GM04504 (cell line): ENCODE measurements around the gene MRFAP1.

Experiments used
- DNase-seq: peaks from one replicate; pipeline ENCODE4 v3.0.0-alpha.2; 2012; ENCODE audit warnings: low read depth

The MRFAP1 gene

GRCh38 chr4:6640292-6641163 lies at the start of gene MRFAP1:
Gene MRFAP1 (plus strand): TSS chr4:6640685. CDS start chr4:6640863, 178 bp downstream.
- peak; percentile 86 for DNase-seq

GRCh38 chr4:6591313-6591712 lies 49.2 kb upstream of the MRFAP1 start:
- no peak for DNase-seq

- no peak for DNase-seq
These were observed 48.7 kb upstream of the MRFAP1 start for GRCh38 chr4:6591781-6592180.

GRCh38 chr4:6592804-6593563 lies 47.5 kb upstream of the MRFAP1 start:
- DNase-seq, result no peak

GRCh38 chr4:6594341-6594740 lies 46.1 kb upstream of the MRFAP1 start:
- DNase-seq, result no peak

- no peak for DNase-seq
These were observed 45.6 kb upstream of the MRFAP1 start for GRCh38 chr4:6594826-6595355.

GRCh38 chr4:6595897-6596537 lies 44.5 kb upstream of the MRFAP1 start:
- DNase-seq, result no peak

- DNase-seq, result no peak
These were observed 43.5 kb upstream of the MRFAP1 start for GRCh38 chr4:6596948-6597347.

GRCh38 chr4:6598127-6598526 lies 42.4 kb upstream of the MRFAP1 start:
- no peak for DNase-seq

GRCh38 chr4:6598641-6599040 lies 41.8 kb upstream of the MRFAP1 start:
- DNase-seq, result no peak

GRCh38 chr4:6601661-6602250 lies 38.7 kb upstream of the MRFAP1 start:
- no peak for DNase-seq

- no peak for DNase-seq
These were observed 38.2 kb upstream of the MRFAP1 start for GRCh38 chr4:6602289-6602688.

- no peak for DNase-seq
These were observed 37.4 kb upstream of the MRFAP1 start for GRCh38 chr4:6603128-6603527.

- no peak for DNase-seq
These were observed 35.4 kb upstream of the MRFAP1 start for GRCh38 chr4:6605114-6605513.

- no peak for DNase-seq
These were observed 34.9 kb upstream of the MRFAP1 start for GRCh38 chr4:6605605-6606004.

- no peak for DNase-seq
These were observed 33.8 kb upstream of the MRFAP1 start for GRCh38 chr4:6606465-6607235.

- DNase-seq, result no peak
These were observed 33.0 kb upstream of the MRFAP1 start for GRCh38 chr4:6607368-6608055.

GRCh38 chr4:6608758-6609414 lies 31.6 kb upstream of the MRFAP1 start:
- DNase-seq, result no peak

- DNase-seq, result no peak
These were observed 30.9 kb upstream of the MRFAP1 start for GRCh38 chr4:6609415-6610079.
